HCT116 (cell line): ENCODE data around the gene MRPL44.

Experiments used
- ATF3 ChIP-seq: IDR thresholded peaks from 2 replicates; pipeline ENCODE4 v1.6.1; 2012
- CTCF ChIP-seq, 3 experiments: fragments of 200-600 bp in 1 of 3; sonication (generic) in 1 of 3; IDR thresholded peaks in 2 of 3; conservative IDR thresholded peaks in 1 of 3; 2 replicates each; pipeline ENCODE4 v1.5.1; 2012 to 2017; ENCODE audit warnings: low read depth in 2 of 3, low read length in 2 of 3, antibody characterized with exemption in 1 of 3, borderline replicate concordance in 1 of 3, control low read depth in 1 of 3, mild to moderate bottlenecking in 1 of 3, mixed read lengths in 1 of 3, mixed run types in 1 of 3, moderate library complexity in 1 of 3; ENCODE audit not compliant: insufficient read depth in 1 of 3
- JUND ChIP-seq: IDR thresholded peaks from 2 replicates; pipeline ENCODE4 v1.6.1; 2012
- MAX ChIP-seq: IDR thresholded peaks from 2 replicates; pipeline ENCODE4 v1.6.1; 2012
- POLR2A ChIP-seq: IDR thresholded peaks from 2 replicates; pipeline ENCODE4 v1.7.0; 2011; ENCODE audit warnings: borderline replicate concordance; ENCODE audit not compliant: insufficient read depth, insufficient read length; ENCODE audit errors: extremely low read depth
- POLR2AphosphoS5 ChIP-seq: IDR thresholded peaks from 2 replicates; pipeline ENCODE4 v1.6.1; 2011; ENCODE audit warnings: mild to moderate bottlenecking, low read depth, low read length, moderate library complexity
- RAD21 ChIP-seq: IDR thresholded peaks from 2 replicates; pipeline ENCODE4 v1.6.1; 2012; ENCODE audit warnings: low read depth, mild to moderate bottlenecking
- SRF ChIP-seq: IDR thresholded peaks from 2 replicates; pipeline ENCODE4 v1.6.1; 2012; ENCODE audit warnings: low read depth
- TCF7L2 ChIP-seq: IDR thresholded peaks from 2 replicates; pipeline ENCODE4 v1.7.0; 2011; ENCODE audit warnings: borderline replicate concordance, inconsistent platforms; ENCODE audit not compliant: insufficient read depth, insufficient read length; ENCODE audit errors: extremely low read depth

GRCh38 chr2:223916181-223916920 lies 40.9 kb upstream of the MRPL44 start:
- no peak for TF ChIP-seq POLR2AphosphoS5
- no peak for TF ChIP-seq CTCF (IDR thresholded peaks at IDR 0.05 in 2 of 3, conservative IDR thresholded peaks at IDR 0.05 in 1 of 3; ENCODE audit: borderline replicate concordance in 1 of 3, insufficient read depth in 1 of 3, low read depth in 2 of 3, low read length in 2 of 3)
- TF ChIP-seq JUND, result no peak
- no peak for TF ChIP-seq ATF3
- no peak for TF ChIP-seq MAX
- no peak for TF ChIP-seq SRF
- TF ChIP-seq POLR2A, result no peak
- no peak for TF ChIP-seq TCF7L2
- TF ChIP-seq RAD21, result no peak
